Measurements from ENCODE around the gene RPS6KA5. TPM values are rescaled to one million over a fixed set of nuclear protein-coding genes. Genes with fewer than 3 reads are reported as not detected.
"Not testable (repeated sequence)": the region's sequence is repeated elsewhere in the genome, so short reads cannot be mapped to it uniquely, and the experiment has no call there.

Gene RPS6KA5
- total and polyA plus RNA-seq, 5 donors = 2.0 to 15.5 (median 11.5) TPM

- WGBS = 96% methylated on average over 3 of the region's 3 CpGs
- intact Hi-C loops (cut with DNase I) = no loop called here
- ATAC-seq = no peak
These were observed 93.9 kb downstream of the RPS6KA5 start for GRCh38 chr14:90966493-90966892.

GRCh38 chr14:90965765-90966164, 94.7 kb downstream of the RPS6KA5 start:
- Histone ChIP-seq H3K9me3 (ENCODE audit: control insufficient read depth, low read length) (no peaks in the 10 kb centered on the region), H3K27me3 (ENCODE audit: control insufficient read depth, insufficient read depth) (no peaks in the 10 kb centered on the region), H3K4me1 (ENCODE audit: control insufficient read depth, insufficient read depth, low read length) (no peaks in the 10 kb centered on the region), H3K27ac (ENCODE audit: low read length) (no peak overlapping the region), H3K4me3 (ENCODE audit: low read length) (no peak overlapping the region)
- 88% methylated on average over 3 of the region's 3 CpGs for WGBS
- intact Hi-C loops (cut with DNase I) = no loop called here
- no peak for DNase-seq
- ATAC-seq = no peak

More at GRCh38 chr14:90966493-90966892, 93.9 kb downstream of the RPS6KA5 start:
- H3K4me3 ChIP-seq (ENCODE audit: low read length) = no peak overlapping the region
- no peak for DNase-seq
- H3K9me3 ChIP-seq (ENCODE audit: control insufficient read depth, low read length) = no peaks in the 10 kb centered on the region
- no peak overlapping the region for H3K27ac ChIP-seq (ENCODE audit: low read length)
- no peaks in the 10 kb centered on the region for H3K27me3 ChIP-seq (ENCODE audit: control insufficient read depth, insufficient read depth)
- no peaks in the 10 kb centered on the region for H3K4me1 ChIP-seq (ENCODE audit: control insufficient read depth, insufficient read depth, low read length)

- no peak overlapping the region for H3K4me3 ChIP-seq (ENCODE audit: low read length)
- H3K27ac ChIP-seq (ENCODE audit: low read length) = no peak overlapping the region
- intact Hi-C loops (cut with DNase I) = no loop called here
- peaks cover 2% of the 10 kb centered on the region for H3K4me1 ChIP-seq (ENCODE audit: control insufficient read depth, insufficient read depth, low read length)
- no peak for DNase-seq
- WGBS = 94% methylated on average over 4 of the region's 4 CpGs
- ATAC-seq = no peak
- H3K9me3 ChIP-seq (ENCODE audit: control insufficient read depth, low read length) = no peaks in the 10 kb centered on the region
- H3K27me3 ChIP-seq (ENCODE audit: control insufficient read depth, insufficient read depth) = no peaks in the 10 kb centered on the region
These were observed 97.1 kb downstream of the RPS6KA5 start for GRCh38 chr14:90963343-90963742.

GRCh38 chr14:90962505-90963109, 97.8 kb downstream of the RPS6KA5 start:
- ATAC-seq = no peak
- Histone ChIP-seq H3K27me3 (ENCODE audit: control insufficient read depth, insufficient read depth) (no peaks in the 10 kb centered on the region), H3K4me3 (ENCODE audit: low read length) (no peak overlapping the region), H3K27ac (ENCODE audit: low read length) (no peak overlapping the region), H3K9me3 (ENCODE audit: control insufficient read depth, low read length) (no peaks in the 10 kb centered on the region), H3K4me1 (ENCODE audit: control insufficient read depth, insufficient read depth, low read length) (peaks cover 2% of the 10 kb centered on the region)
- WGBS = 86% methylated on average over 11 of the region's 11 CpGs
- DNase-seq = no peak
- intact Hi-C loops (cut with DNase I) = no loop called here

- no peak overlapping the region for H3K4me3 ChIP-seq (ENCODE audit: low read length)
These were observed 99.6 kb downstream of the RPS6KA5 start for GRCh38 chr14:90960818-90961217.

GRCh38 chr14:90959344-90959743, 101.1 kb downstream of the RPS6KA5 start:
- ATAC-seq = no peak
- no peak for DNase-seq
- no peaks in the 10 kb centered on the region for H3K9me3 ChIP-seq (ENCODE audit: control insufficient read depth, low read length)
- H3K4me3 ChIP-seq (ENCODE audit: low read length) = no peak overlapping the region
- intact Hi-C loops (cut with DNase I) = no loop called here
- H3K27ac ChIP-seq (ENCODE audit: low read length) = no peak overlapping the region
- peaks cover 2% of the 10 kb centered on the region for H3K4me1 ChIP-seq (ENCODE audit: control insufficient read depth, insufficient read depth, low read length)
- H3K27me3 ChIP-seq (ENCODE audit: control insufficient read depth, insufficient read depth) = no peaks in the 10 kb centered on the region
- WGBS = 98% methylated on average over 3 of the region's 3 CpGs

More at GRCh38 chr14:90960818-90961217, 99.6 kb downstream of the RPS6KA5 start:
- H3K9me3 ChIP-seq (ENCODE audit: control insufficient read depth, low read length) = no peaks in the 10 kb centered on the region
- ATAC-seq (peak in 1 of 2 donors; percentile 74), DNase-seq (no peak)
- no peak overlapping the region for H3K27ac ChIP-seq (ENCODE audit: low read length)
- peaks cover 2% of the 10 kb centered on the region for H3K4me1 ChIP-seq (ENCODE audit: control insufficient read depth, insufficient read depth, low read length)
- 71% methylated on average over 6 of the region's 6 CpGs for WGBS
- H3K27me3 ChIP-seq (ENCODE audit: control insufficient read depth, insufficient read depth) = no peaks in the 10 kb centered on the region
- intact Hi-C loops (cut with DNase I) = no loop called here

- no peak for DNase-seq
- no peaks in the 10 kb centered on the region for H3K27me3 ChIP-seq (ENCODE audit: control insufficient read depth, insufficient read depth)
- no peak for ATAC-seq
- H3K4me3 ChIP-seq (ENCODE audit: low read length) = no peak overlapping the region
- H3K9me3 ChIP-seq (ENCODE audit: control insufficient read depth, low read length) = no peaks in the 10 kb centered on the region
- intact Hi-C loops (cut with DNase I) = no loop called here
- no peak overlapping the region for H3K27ac ChIP-seq (ENCODE audit: low read length)
- peaks cover 2% of the 10 kb centered on the region for H3K4me1 ChIP-seq (ENCODE audit: control insufficient read depth, insufficient read depth, low read length)
These were observed 104.2 kb downstream of the RPS6KA5 start for GRCh38 chr14:90956273-90956672.

- H3K4me3 ChIP-seq (ENCODE audit: low read length); H3K27me3 ChIP-seq (ENCODE audit: control insufficient read depth, insufficient read depth); H3K27ac ChIP-seq (ENCODE audit: low read length); H3K4me1 ChIP-seq (ENCODE audit: control insufficient read depth, insufficient read depth, low read length); intact Hi-C loops (cut with DNase I); DNase-seq; ATAC-seq; H3K9me3 ChIP-seq (ENCODE audit: control insufficient read depth, low read length): not testable (repeated sequence)
- WGBS = 83% methylated on average over 2 of the region's 2 CpGs
These were observed 106.8 kb downstream of the RPS6KA5 start for GRCh38 chr14:90953643-90954042.

- H3K9me3 ChIP-seq (ENCODE audit: control insufficient read depth, low read length) = no peaks in the 10 kb centered on the region
- H3K4me3 ChIP-seq (ENCODE audit: low read length) = no peak overlapping the region
- no peaks in the 10 kb centered on the region for H3K27me3 ChIP-seq (ENCODE audit: control insufficient read depth, insufficient read depth)
- WGBS = 96% methylated on average over 3 of the region's 3 CpGs
- intact Hi-C loops (cut with DNase I) = no loop called here
- no peak for DNase-seq
- no peak for ATAC-seq
- H3K27ac ChIP-seq (ENCODE audit: low read length) = no peak overlapping the region
- H3K4me1 ChIP-seq (ENCODE audit: control insufficient read depth, insufficient read depth, low read length) = no peaks in the 10 kb centered on the region
These were observed 117.1 kb downstream of the RPS6KA5 start for GRCh38 chr14:90943367-90943766.

- intact Hi-C loops (cut with DNase I) = no loop called here
- H3K9me3 ChIP-seq (ENCODE audit: control insufficient read depth, low read length) = no peaks in the 10 kb centered on the region
- no peak for DNase-seq
- H3K27me3 ChIP-seq (ENCODE audit: control insufficient read depth, insufficient read depth) = no peaks in the 10 kb centered on the region
- no peak overlapping the region for H3K27ac ChIP-seq (ENCODE audit: low read length)
- WGBS = 98% methylated on average over 2 of the region's 2 CpGs
- H3K4me1 ChIP-seq (ENCODE audit: control insufficient read depth, insufficient read depth, low read length) = no peaks in the 10 kb centered on the region
- no peak overlapping the region for H3K4me3 ChIP-seq (ENCODE audit: low read length)
- ATAC-seq = no peak
These were observed 117.9 kb downstream of the RPS6KA5 start for GRCh38 chr14:90942511-90942910.

- Histone ChIP-seq H3K27ac (ENCODE audit: low read length) (no peak overlapping the region), H3K9me3 (ENCODE audit: control insufficient read depth, low read length) (no peaks in the 10 kb centered on the region), H3K4me3 (ENCODE audit: low read length) (no peak overlapping the region), H3K27me3 (ENCODE audit: control insufficient read depth, insufficient read depth) (no peaks in the 10 kb centered on the region), H3K4me1 (ENCODE audit: control insufficient read depth, insufficient read depth, low read length) (no peaks in the 10 kb centered on the region)
- intact Hi-C loops (cut with DNase I) = no loop called here
- no peak for ATAC-seq
- DNase-seq = no peak
- WGBS = 90% methylated on average over 2 of the region's 2 CpGs
These were observed 118.7 kb downstream of the RPS6KA5 start for GRCh38 chr14:90941706-90942105.

Measured in right cardiac atrium (tissue), 5 donors.